ENCODE results near the gene ANGEL1.

The ANGEL1 gene

DNA sequence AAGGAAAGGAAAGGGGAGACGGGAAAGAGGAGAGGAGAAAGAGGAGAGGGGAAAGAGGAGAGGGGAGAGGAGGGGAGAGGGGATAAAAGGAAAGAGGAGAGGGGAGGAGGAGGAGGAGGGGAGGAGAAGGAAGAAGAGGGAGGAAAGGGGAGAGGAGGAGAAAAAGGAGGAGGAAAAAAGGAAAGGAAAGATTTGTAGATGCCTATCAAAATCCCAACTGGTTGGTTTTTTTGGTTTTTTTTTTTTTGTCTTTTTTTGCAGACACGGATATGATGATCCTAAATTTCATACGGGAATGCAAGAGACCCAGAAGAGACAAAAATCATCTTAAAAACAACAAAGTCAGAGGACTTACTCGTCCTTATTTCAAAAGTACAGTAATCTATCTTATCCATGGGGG lies 19.4 kb downstream of the ANGEL1 start:
- H3K27ac ChIP-seq (replicated peaks) = no peak overlapping the region
- DNase-seq (ENCODE audit: low read depth in 1 of 2, low spot score in 1 of 2) = no peak
- H3K4me3 ChIP-seq (replicated peaks; ENCODE audit: insufficient read depth, low read length) = no peak overlapping the region
- TF ChIP-seq POLR2AphosphoS5 (IDR thresholded peaks at IDR 0.05; ENCODE audit: low read depth) = no peak
- TF ChIP-seq, protein P1, sequence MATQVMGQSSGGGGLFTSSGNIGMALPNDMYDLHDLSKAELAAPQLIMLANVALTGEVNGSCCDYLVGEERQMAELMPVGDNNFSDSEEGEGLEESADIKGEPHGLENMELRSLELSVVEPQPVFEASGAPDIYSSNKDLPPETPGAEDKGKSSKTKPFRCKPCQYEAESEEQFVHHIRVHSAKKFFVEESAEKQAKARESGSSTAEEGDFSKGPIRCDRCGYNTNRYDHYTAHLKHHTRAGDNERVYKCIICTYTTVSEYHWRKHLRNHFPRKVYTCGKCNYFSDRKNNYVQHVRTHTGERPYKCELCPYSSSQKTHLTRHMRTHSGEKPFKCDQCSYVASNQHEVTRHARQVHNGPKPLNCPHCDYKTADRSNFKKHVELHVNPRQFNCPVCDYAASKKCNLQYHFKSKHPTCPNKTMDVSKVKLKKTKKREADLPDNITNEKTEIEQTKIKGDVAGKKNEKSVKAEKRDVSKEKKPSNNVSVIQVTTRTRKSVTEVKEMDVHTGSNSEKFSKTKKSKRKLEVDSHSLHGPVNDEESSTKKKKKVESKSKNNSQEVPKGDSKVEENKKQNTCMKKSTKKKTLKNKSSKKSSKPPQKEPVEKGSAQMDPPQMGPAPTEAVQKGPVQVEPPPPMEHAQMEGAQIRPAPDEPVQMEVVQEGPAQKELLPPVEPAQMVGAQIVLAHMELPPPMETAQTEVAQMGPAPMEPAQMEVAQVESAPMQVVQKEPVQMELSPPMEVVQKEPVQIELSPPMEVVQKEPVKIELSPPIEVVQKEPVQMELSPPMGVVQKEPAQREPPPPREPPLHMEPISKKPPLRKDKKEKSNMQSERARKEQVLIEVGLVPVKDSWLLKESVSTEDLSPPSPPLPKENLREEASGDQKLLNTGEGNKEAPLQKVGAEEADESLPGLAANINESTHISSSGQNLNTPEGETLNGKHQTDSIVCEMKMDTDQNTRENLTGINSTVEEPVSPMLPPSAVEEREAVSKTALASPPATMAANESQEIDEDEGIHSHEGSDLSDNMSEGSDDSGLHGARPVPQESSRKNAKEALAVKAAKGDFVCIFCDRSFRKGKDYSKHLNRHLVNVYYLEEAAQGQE (IDR thresholded peaks at IDR 0.05; ENCODE audit: insufficient replicate concordance, low read depth) = no peak
- TF ChIP-seq, protein P2, sequence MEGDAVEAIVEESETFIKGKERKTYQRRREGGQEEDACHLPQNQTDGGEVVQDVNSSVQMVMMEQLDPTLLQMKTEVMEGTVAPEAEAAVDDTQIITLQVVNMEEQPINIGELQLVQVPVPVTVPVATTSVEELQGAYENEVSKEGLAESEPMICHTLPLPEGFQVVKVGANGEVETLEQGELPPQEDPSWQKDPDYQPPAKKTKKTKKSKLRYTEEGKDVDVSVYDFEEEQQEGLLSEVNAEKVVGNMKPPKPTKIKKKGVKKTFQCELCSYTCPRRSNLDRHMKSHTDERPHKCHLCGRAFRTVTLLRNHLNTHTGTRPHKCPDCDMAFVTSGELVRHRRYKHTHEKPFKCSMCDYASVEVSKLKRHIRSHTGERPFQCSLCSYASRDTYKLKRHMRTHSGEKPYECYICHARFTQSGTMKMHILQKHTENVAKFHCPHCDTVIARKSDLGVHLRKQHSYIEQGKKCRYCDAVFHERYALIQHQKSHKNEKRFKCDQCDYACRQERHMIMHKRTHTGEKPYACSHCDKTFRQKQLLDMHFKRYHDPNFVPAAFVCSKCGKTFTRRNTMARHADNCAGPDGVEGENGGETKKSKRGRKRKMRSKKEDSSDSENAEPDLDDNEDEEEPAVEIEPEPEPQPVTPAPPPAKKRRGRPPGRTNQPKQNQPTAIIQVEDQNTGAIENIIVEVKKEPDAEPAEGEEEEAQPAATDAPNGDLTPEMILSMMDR (IDR thresholded peaks at IDR 0.05; ENCODE audit: insufficient read depth, low read length) = no peak
- TF ChIP-seq SPI1 (IDR thresholded peaks at IDR 0.05; ENCODE audit: borderline replicate concordance, low read depth) = no peak
- no peak for TF ChIP-seq GABPA (IDR thresholded peaks at IDR 0.05; ENCODE audit: low read depth)
- no peaks in the 10 kb centered on the region for H3K27me3 ChIP-seq (ENCODE audit: insufficient read depth, poor library complexity, severe bottlenecking)

DNA sequence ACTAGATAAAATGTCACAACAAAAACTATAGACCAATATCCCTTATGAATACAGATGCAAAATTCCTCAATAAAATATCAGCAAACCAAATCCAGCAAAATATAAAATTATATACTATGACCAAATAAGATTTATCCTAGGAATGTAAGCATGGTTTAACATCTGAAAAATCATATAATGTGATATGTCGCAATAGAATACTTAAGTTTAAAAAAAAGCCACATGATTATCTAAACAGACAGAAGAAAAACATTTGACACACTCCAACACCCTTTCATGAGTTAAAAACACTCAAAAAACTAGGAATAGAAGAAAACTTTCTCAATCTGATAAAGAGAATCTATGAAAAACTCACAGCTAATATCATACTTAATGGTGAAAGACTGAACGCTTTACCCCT lies 20.3 kb downstream of the ANGEL1 start:
- Histone ChIP-seq H3K27ac (replicated peaks) (no peak overlapping the region), H3K27me3 (ENCODE audit: insufficient read depth, poor library complexity, severe bottlenecking) (no peaks in the 10 kb centered on the region), H3K4me3 (replicated peaks; ENCODE audit: insufficient read depth, low read length) (no peak overlapping the region)
- TF ChIP-seq, protein P2 (IDR thresholded peaks at IDR 0.05; ENCODE audit: insufficient read depth, low read length) = no peak
- TF ChIP-seq, protein P1 (IDR thresholded peaks at IDR 0.05; ENCODE audit: insufficient replicate concordance, low read depth) = no peak
- TF ChIP-seq GABPA (IDR thresholded peaks at IDR 0.05; ENCODE audit: low read depth) (no peak), POLR2AphosphoS5 (IDR thresholded peaks at IDR 0.05; ENCODE audit: low read depth) (no peak), SPI1 (IDR thresholded peaks at IDR 0.05; ENCODE audit: borderline replicate concordance, low read depth) (no peak)
- DNase-seq (ENCODE audit: low read depth in 1 of 2, low spot score in 1 of 2) = no peak

DNA sequence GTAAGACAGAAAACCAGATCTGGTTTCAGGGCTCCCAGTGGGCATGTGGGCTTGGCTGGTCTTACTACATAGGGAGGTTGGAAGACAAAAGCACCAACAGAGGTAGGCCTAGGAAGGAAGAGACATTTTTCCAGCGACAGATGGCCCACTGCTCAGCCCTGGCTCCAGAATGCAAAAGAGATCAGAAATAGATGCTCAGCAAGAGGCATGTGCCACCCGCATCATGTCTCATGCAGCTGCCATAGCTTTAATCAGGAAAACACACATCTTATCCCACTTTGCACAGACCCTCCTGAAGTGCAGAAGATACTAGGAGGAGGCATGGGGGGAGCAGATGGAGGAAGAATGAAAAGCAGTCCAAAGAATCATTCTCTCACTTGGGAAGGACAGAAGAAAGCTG lies 26.1 kb downstream of the ANGEL1 start:
- no peaks in the 10 kb centered on the region for H3K27me3 ChIP-seq (ENCODE audit: insufficient read depth, poor library complexity, severe bottlenecking)
- TF ChIP-seq, protein P2 (IDR thresholded peaks at IDR 0.05; ENCODE audit: insufficient read depth, low read length) = no peak
- TF ChIP-seq SPI1 (IDR thresholded peaks at IDR 0.05; ENCODE audit: borderline replicate concordance, low read depth) = no peak
- TF ChIP-seq, protein P1 (IDR thresholded peaks at IDR 0.05; ENCODE audit: insufficient replicate concordance, low read depth) = no peak
- TF ChIP-seq POLR2AphosphoS5 (IDR thresholded peaks at IDR 0.05; ENCODE audit: low read depth) = no peak
- H3K4me3 ChIP-seq (replicated peaks; ENCODE audit: insufficient read depth, low read length) = no peak overlapping the region
- no peak for DNase-seq (ENCODE audit: low read depth in 1 of 2, low spot score in 1 of 2)
- no peak overlapping the region for H3K27ac ChIP-seq (replicated peaks)
